Measurements from ENCODE around the gene EPS8L2.
A peak's percentile ranks its signal among the peaks of the same experiment; 100 is the strongest.

GRCh38 chr11:727859-728748 lies 22.1 kb downstream of the EPS8L2 start:
- TF ChIP-seq CTCF (IDR thresholded peaks at IDR 0.05): peak; percentile 98 to 99 (median 99)
- TF ChIP-seq POLR2A (IDR thresholded peaks at IDR 0.05): no peak
- peak; percentile 59 to 82 (median 60) for TF ChIP-seq POLR2AphosphoS5 (IDR thresholded peaks at IDR 0.05)
